ENCODE results near the gene RAX2. TPM values are rescaled to one million over a fixed set of nuclear protein-coding genes. Genes with fewer than 3 reads are reported as not detected.

Gene RAX2
- total and polyA plus RNA-seq, 2 of the 8 experiments (the other 6 are each of a cell fraction or from before 2014, with no cell fraction given) = 0.08 TPM; not detected in 1

DNA sequence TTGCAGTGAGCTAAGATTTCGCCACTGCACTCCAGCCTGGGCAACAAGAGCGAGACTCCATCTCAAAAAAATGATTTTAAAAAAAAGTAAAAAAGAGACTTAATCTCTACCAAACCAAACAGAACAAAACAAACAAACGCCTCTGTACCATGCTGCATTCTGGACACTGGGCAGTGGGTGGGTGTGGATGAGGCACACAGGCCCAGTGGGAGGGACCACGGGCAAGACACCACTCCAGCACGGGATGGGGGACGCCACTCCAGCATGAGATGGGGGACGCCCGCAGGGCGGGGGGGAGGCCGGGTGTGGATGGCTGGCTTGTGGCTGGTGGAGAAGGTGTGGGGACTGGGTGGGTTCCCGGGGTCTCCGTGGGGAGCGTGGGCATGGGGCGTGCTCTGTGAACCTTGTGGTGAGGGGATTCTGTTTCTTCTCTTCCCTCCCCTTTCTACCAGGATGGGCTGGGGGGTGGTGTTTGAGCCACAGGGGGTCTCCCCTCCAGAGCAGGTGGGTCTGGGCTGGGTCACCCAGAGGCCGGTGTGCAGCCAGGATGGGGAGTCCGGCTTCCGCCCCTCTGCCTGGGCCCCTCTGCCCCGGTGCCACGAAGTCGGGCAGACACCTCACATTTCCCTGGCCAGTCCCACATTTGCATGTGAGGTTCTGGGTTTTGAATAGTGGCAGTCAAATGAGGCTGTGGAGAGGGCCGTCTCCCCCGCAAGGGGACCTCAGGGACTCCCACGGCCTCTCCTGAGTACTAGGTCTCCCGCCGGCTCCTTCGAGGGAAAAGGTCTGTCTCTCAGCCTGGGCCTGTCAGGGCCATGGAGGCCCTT is 38.1 kb upstream of the RAX2 start (continued):
- TF ChIP-seq, protein P1, sequence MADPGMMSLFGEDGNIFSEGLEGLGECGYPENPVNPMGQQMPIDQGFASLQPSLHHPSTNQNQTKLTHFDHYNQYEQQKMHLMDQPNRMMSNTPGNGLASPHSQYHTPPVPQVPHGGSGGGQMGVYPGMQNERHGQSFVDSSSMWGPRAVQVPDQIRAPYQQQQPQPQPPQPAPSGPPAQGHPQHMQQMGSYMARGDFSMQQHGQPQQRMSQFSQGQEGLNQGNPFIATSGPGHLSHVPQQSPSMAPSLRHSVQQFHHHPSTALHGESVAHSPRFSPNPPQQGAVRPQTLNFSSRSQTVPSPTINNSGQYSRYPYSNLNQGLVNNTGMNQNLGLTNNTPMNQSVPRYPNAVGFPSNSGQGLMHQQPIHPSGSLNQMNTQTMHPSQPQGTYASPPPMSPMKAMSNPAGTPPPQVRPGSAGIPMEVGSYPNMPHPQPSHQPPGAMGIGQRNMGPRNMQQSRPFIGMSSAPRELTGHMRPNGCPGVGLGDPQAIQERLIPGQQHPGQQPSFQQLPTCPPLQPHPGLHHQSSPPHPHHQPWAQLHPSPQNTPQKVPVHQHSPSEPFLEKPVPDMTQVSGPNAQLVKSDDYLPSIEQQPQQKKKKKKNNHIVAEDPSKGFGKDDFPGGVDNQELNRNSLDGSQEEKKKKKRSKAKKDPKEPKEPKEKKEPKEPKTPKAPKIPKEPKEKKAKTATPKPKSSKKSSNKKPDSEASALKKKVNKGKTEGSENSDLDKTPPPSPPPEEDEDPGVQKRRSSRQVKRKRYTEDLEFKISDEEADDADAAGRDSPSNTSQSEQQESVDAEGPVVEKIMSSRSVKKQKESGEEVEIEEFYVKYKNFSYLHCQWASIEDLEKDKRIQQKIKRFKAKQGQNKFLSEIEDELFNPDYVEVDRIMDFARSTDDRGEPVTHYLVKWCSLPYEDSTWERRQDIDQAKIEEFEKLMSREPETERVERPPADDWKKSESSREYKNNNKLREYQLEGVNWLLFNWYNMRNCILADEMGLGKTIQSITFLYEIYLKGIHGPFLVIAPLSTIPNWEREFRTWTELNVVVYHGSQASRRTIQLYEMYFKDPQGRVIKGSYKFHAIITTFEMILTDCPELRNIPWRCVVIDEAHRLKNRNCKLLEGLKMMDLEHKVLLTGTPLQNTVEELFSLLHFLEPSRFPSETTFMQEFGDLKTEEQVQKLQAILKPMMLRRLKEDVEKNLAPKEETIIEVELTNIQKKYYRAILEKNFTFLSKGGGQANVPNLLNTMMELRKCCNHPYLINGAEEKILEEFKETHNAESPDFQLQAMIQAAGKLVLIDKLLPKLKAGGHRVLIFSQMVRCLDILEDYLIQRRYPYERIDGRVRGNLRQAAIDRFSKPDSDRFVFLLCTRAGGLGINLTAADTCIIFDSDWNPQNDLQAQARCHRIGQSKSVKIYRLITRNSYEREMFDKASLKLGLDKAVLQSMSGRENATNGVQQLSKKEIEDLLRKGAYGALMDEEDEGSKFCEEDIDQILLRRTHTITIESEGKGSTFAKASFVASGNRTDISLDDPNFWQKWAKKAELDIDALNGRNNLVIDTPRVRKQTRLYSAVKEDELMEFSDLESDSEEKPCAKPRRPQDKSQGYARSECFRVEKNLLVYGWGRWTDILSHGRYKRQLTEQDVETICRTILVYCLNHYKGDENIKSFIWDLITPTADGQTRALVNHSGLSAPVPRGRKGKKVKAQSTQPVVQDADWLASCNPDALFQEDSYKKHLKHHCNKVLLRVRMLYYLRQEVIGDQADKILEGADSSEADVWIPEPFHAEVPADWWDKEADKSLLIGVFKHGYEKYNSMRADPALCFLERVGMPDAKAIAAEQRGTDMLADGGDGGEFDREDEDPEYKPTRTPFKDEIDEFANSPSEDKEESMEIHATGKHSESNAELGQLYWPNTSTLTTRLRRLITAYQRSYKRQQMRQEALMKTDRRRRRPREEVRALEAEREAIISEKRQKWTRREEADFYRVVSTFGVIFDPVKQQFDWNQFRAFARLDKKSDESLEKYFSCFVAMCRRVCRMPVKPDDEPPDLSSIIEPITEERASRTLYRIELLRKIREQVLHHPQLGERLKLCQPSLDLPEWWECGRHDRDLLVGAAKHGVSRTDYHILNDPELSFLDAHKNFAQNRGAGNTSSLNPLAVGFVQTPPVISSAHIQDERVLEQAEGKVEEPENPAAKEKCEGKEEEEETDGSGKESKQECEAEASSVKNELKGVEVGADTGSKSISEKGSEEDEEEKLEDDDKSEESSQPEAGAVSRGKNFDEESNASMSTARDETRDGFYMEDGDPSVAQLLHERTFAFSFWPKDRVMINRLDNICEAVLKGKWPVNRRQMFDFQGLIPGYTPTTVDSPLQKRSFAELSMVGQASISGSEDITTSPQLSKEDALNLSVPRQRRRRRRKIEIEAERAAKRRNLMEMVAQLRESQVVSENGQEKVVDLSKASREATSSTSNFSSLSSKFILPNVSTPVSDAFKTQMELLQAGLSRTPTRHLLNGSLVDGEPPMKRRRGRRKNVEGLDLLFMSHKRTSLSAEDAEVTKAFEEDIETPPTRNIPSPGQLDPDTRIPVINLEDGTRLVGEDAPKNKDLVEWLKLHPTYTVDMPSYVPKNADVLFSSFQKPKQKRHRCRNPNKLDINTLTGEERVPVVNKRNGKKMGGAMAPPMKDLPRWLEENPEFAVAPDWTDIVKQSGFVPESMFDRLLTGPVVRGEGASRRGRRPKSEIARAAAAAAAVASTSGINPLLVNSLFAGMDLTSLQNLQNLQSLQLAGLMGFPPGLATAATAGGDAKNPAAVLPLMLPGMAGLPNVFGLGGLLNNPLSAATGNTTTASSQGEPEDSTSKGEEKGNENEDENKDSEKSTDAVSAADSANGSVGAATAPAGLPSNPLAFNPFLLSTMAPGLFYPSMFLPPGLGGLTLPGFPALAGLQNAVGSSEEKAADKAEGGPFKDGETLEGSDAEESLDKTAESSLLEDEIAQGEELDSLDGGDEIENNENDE (IDR thresholded peaks at IDR 0.05; ENCODE audit: insufficient replicate concordance, low read length) = no peak
- no peak for TF ChIP-seq HDAC6 (IDR thresholded peaks at IDR 0.05; ENCODE audit: low read depth, low read length)
- TF ChIP-seq GTF2F1 (IDR thresholded peaks at IDR 0.05; ENCODE audit: borderline replicate concordance, low read depth, low read length) = no peak
